HCT116 (cell line): ENCODE data around the gene ALCAM. TPM values are rescaled to one million over a fixed set of nuclear protein-coding genes. Genes with fewer than 3 reads are reported as not detected.

Experiments
- ATAC-seq: fragments of 200-7000 bp; cut with Tn5 transposase; 2 replicates; pipeline ENCODE4 v1.9.1; 2020; ENCODE audit warnings: mild to moderate bottlenecking, moderate library complexity
- BruUV-seq: library from RNA; stranded (reverse); fragments of 400-500 nt; replicated peaks from 2 replicates; lab custom pipeline; 2021; lab: Mats Ljungman, UMichigan
- CTCF ChIA-PET: fragments of 300-600 bp; sonication (Branson Sonifier 250); formaldehyde crosslinking; loops from one replicate; lab custom pipeline; 2021; ENCODE audit warnings: antibody characterized with exemption; lab: Charles Lee
- POLR2A ChIA-PET: fragments of 300-600, 350-600 bp; sonication (Branson Sonifier 250); formaldehyde crosslinking; loops from one replicate; lab custom pipeline; 2021; ENCODE audit warnings: antibody characterized with exemption; lab: Charles Lee
- RAD21 ChIA-PET, 2 experiments: fragments of 300-600 bp; sonication (Branson Sonifier 250); formaldehyde crosslinking; loops; one replicate each; lab custom pipeline; 2023; ENCODE audit warnings: low total read pairs in 2 of 2; ENCODE audit not compliant: uncharacterized antibody in 2 of 2, unreplicated experiment in 2 of 2, low non-redundant PET in 1 of 2; lab: Charles Lee
- DNase-seq: peaks from one replicate; pipeline ENCODE4 v3.0.0-alpha.2; 2010; ENCODE audit warnings: low read depth, low spot score
- H2AFZ ChIP-seq: fragments of 200-600 bp; shearing (Covaris generic), sonication (generic); 2 replicates; pipeline ENCODE4 v1.6.1; 2017; ENCODE audit warnings: low read depth, mixed run types, mixed read lengths, antibody characterized with exemption, low read length; ENCODE audit not compliant: poor library complexity, severe bottlenecking
- H3K27ac ChIP-seq: 2 replicates; pipeline ENCODE4 v1.5.1; 2012; ENCODE audit warnings: low read depth, low read length
- H3K27me3 ChIP-seq: fragments of 200-600 bp; sonication (generic); 2 replicates; pipeline ENCODE4 v1.6.1; 2016; ENCODE audit warnings: mixed run types, low read length, mixed read lengths; ENCODE audit not compliant: insufficient read depth
- H3K36me3 ChIP-seq, 2 experiments: fragments of 200-500 bp in 1 of 2; fragments of 200-600 bp in 1 of 2; sonication (Bioruptor generic) in 1 of 2; sonication (generic) in 1 of 2; 2 replicates each; pipeline versions ENCODE4 v1.5.1 to v1.6.1; 2014 to 2016; ENCODE audit warnings: low read length in 2 of 2, inconsistent platforms in 1 of 2, mixed read lengths in 1 of 2, mixed run types in 1 of 2; ENCODE audit not compliant: insufficient read depth in 2 of 2, control insufficient read depth in 1 of 2
- H3K4me1 ChIP-seq, 2 experiments: fragments of 200-600 bp in 1 of 2; sonication (generic) in 1 of 2; 2 replicates each; pipeline versions ENCODE4 v1.5.1 to v1.6.1; 2012 to 2017; ENCODE audit warnings: low read length in 2 of 2, inconsistent platforms in 1 of 2, mild to moderate bottlenecking in 1 of 2, mixed read lengths in 1 of 2, mixed run types in 1 of 2, moderate library complexity in 1 of 2; ENCODE audit not compliant: insufficient read depth in 2 of 2, control insufficient read depth in 1 of 2
- H3K4me2 ChIP-seq: fragments of 200-600 bp; sonication (generic); 2 replicates; pipeline ENCODE4 v1.6.1; 2017; ENCODE audit warnings: mixed run types, low read length, mixed read lengths
- H3K4me3 ChIP-seq, 2 experiments: fragments of 200-600 bp in 1 of 2; sonication (generic) in 1 of 2; replicated peaks in 1 of 2; 2 replicates each; pipeline ENCODE4 v1.5.1; 2011 to 2016; ENCODE audit warnings: low read length in 2 of 2, control low read depth in 1 of 2, low read depth in 1 of 2, mild to moderate bottlenecking in 1 of 2, mixed read lengths in 1 of 2, mixed run types in 1 of 2
- H3K79me2 ChIP-seq: fragments of 200-600 bp; sonication (generic); 2 replicates; pipeline ENCODE4 v1.6.1; 2017; ENCODE audit warnings: mild to moderate bottlenecking, mixed run types, low read length, moderate library complexity, mixed read lengths; ENCODE audit not compliant: insufficient read depth
- H3K9ac ChIP-seq: fragments of 200-600 bp; sonication (generic); 2 replicates; pipeline ENCODE4 v1.6.1; 2016; ENCODE audit warnings: low read length, mixed read lengths
- H3K9me2 ChIP-seq: fragments of 200-600 bp; sonication (generic), shearing (Covaris generic); 2 replicates; pipeline ENCODE4 v1.6.1; 2017; ENCODE audit warnings: mixed run types, mild to moderate bottlenecking, moderate library complexity; ENCODE audit not compliant: insufficient read depth
- H3K9me3 ChIP-seq, 2 experiments: fragments of 200-500 bp in 1 of 2; fragments of 200-600 bp in 1 of 2; sonication (Bioruptor generic) in 1 of 2; sonication (generic) in 1 of 2; 2 replicates each; pipeline ENCODE4 v1.6.1; 2014 to 2017; ENCODE audit warnings: low read length in 2 of 2, mixed read lengths in 2 of 2, inconsistent platforms in 1 of 2, low read depth in 1 of 2, mild to moderate bottlenecking in 1 of 2, mixed run types in 1 of 2, moderate library complexity in 1 of 2; ENCODE audit not compliant: control insufficient read depth in 1 of 2, insufficient read depth in 1 of 2
- H4K20me1 ChIP-seq: fragments of 200-600 bp; sonication (generic), shearing (Covaris generic); 2 replicates; pipeline ENCODE4 v1.6.1; 2017; ENCODE audit warnings: mixed run types, mild to moderate bottlenecking, moderate library complexity; ENCODE audit not compliant: insufficient read depth
- CEBPB ChIP-seq: IDR thresholded peaks from 2 replicates; pipeline ENCODE4 v1.6.1; 2012; ENCODE audit warnings: low read depth
- EGR1 ChIP-seq: IDR thresholded peaks from 2 replicates; pipeline ENCODE4 v1.6.1; 2012; ENCODE audit warnings: low read depth
- ELF1 ChIP-seq: IDR thresholded peaks from 2 replicates; pipeline ENCODE4 v1.6.1; 2012; ENCODE audit warnings: low read depth, borderline replicate concordance
- EZH2phosphoT487 ChIP-seq: fragments of 200-600 bp; IDR thresholded peaks from 2 replicates; pipeline ENCODE4 v1.6.1; 2018; ENCODE audit warnings: antibody characterized with exemption, borderline replicate concordance
- FOSL1 ChIP-seq: IDR thresholded peaks from 2 replicates; pipeline ENCODE4 v1.6.1; 2012; ENCODE audit warnings: low read depth
- POLR2A ChIP-seq: IDR thresholded peaks from 2 replicates; pipeline ENCODE4 v1.7.0; 2011; ENCODE audit warnings: borderline replicate concordance; ENCODE audit not compliant: insufficient read depth, insufficient read length; ENCODE audit errors: extremely low read depth
- POLR2AphosphoS5 ChIP-seq: IDR thresholded peaks from 2 replicates; pipeline ENCODE4 v1.6.1; 2011; ENCODE audit warnings: mild to moderate bottlenecking, low read depth, low read length, moderate library complexity
- RAD21 ChIP-seq: IDR thresholded peaks from 2 replicates; pipeline ENCODE4 v1.6.1; 2012; ENCODE audit warnings: low read depth, mild to moderate bottlenecking
- SIN3A ChIP-seq: IDR thresholded peaks from 2 replicates; pipeline ENCODE4 v1.6.1; 2012; ENCODE audit warnings: low read depth
- SP1 ChIP-seq: IDR thresholded peaks from 2 replicates; pipeline ENCODE4 v1.6.1; 2012; ENCODE audit warnings: low read depth
- SRF ChIP-seq: IDR thresholded peaks from 2 replicates; pipeline ENCODE4 v1.6.1; 2012; ENCODE audit warnings: low read depth
- TCF7L2 ChIP-seq: IDR thresholded peaks from 2 replicates; pipeline ENCODE4 v1.7.0; 2011; ENCODE audit warnings: borderline replicate concordance, inconsistent platforms; ENCODE audit not compliant: insufficient read depth, insufficient read length; ENCODE audit errors: extremely low read depth
- YY1 ChIP-seq: IDR thresholded peaks from 2 replicates; pipeline ENCODE4 v1.6.1; 2011; ENCODE audit warnings: low read length, low read depth, moderate library complexity, mild to moderate bottlenecking; ENCODE audit not compliant: insufficient replicate concordance; ENCODE audit errors: extremely low read depth
- ZFX ChIP-seq: fragments of 450-650 bp; IDR thresholded peaks from 2 replicates; pipeline ENCODE4 v1.6.1; 2017
- ZNF274 ChIP-seq: fragments of 200-500 bp; sonication (Bioruptor generic); IDR thresholded peaks from 2 replicates; pipeline ENCODE4 v1.6.1; 2014; ENCODE audit warnings: mild to moderate bottlenecking, low read depth, low read length, inconsistent platforms
- intact Hi-C: fragments of 100-400 bp; cut with micrococcal nuclease; formaldehyde crosslinking; loops from 2 replicates; pipeline ENCODE4 v1.10.0; 2022
- total RNA-seq: library from RNA; stranded (reverse); gene quantifications from one replicate; pipeline ENCODE4 v1.2.1, GENCODE V29; 2021; ENCODE audit not compliant: unreplicated experiment
- TF ChIP-seq, protein P1 (sequence below): IDR thresholded peaks from 2 replicates; pipeline ENCODE4 v1.6.1; 2012

ALCAM gene
- total RNA-seq, 1 experiment from 2014 or later: 56.7 TPM

DNA sequence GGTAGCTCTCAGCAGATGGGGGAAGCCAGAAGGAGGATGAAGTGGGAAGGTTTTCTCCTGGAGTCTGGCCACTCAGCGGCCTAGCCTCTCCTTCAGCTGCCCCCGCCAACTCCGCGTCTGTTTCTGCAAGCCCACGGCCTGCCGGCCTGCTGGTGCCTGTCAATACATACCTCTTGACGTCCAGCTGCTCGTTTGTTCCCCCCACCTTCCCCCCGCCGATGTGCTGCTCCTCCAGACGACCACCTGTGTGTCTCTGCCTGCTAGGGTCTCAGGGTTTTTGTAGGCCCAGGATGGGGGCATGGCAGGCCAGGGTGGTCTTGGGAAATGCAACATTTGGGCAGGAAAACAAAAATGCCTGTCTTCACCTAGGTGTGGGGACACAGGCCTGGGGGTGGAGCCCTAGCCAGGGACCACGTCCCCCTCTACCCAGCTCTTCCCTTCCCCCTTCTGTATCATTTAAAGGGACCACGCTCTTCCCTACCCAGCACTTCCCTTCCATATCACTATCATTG lies 137.8 kb downstream of the ALCAM start:
- no peak overlapping the region for H3K27ac ChIP-seq
- no TSS peak for BruUV-seq
- ChIA-PET RAD21 (no interaction called here), CTCF (no interaction called here), POLR2A (no interaction called here)
- no peaks in the 10 kb centered on the region for H3K27me3 ChIP-seq
- H3K36me3 ChIP-seq: no peaks in the 10 kb centered on the region
- H3K9me3 ChIP-seq: no peaks in the 10 kb centered on the region
- TF ChIP-seq POLR2A (no peak), SIN3A (no peak), EZH2phosphoT487 (no peak), ZNF274 (no peak), POLR2AphosphoS5 (no peak), SP1 (no peak), ZFX (no peak), ELF1 (no peak), EGR1 (no peak), RAD21 (no peak), SRF (no peak), TCF7L2 (no peak), CEBPB (no peak), FOSL1 (no peak), YY1 (no peak)
- TF ChIP-seq, protein P1, sequence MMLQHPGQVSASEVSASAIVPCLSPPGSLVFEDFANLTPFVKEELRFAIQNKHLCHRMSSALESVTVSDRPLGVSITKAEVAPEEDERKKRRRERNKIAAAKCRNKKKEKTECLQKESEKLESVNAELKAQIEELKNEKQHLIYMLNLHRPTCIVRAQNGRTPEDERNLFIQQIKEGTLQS: no peak
- DNase-seq (no peak), ATAC-seq (no peak)
- intact Hi-C loops: no loop called here
- H3K4me3 ChIP-seq: no peak overlapping the region
- no peak overlapping the region for H2AFZ ChIP-seq
- H3K9ac ChIP-seq: no peak overlapping the region
- H4K20me1 ChIP-seq: no peaks in the 10 kb centered on the region
- no peaks in the 10 kb centered on the region for H3K4me1 ChIP-seq
- H3K4me2 ChIP-seq: no peak overlapping the region
- H3K9me2 ChIP-seq: no peaks in the 10 kb centered on the region
- no peaks in the 10 kb centered on the region for H3K79me2 ChIP-seq
